Right forelimb (tissue), 1 donor: ENCODE results near the gene P2RY13.

Experiments
- DNase-seq: peaks from one replicate; pipeline ENCODE4 v3.0.0-alpha.2; 2018

P2RY13 gene

DNA sequence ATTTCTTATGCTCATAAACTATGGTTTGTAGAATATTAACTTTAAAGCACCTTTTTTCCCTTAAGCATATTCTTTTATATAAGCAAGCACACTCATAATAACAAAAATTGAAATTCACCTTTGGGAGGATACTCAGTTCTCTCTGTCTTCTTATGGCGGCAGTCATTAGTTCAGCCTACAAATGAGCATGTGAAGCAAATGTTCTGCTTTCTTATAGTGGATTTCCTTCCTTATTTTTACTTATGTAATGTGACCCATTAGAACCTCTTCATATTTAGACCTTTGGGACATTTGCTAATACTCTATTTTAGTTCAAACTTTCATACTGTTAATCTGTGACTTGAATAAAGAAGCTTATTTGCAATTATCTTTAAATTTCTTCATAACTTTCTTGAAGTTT lies at the start of gene P2RY13:
Gene P2RY13, minus strand, starts transcription at position 187 of the 400 bp plus-strand sequence. Its CDS starts 21 bp downstream, at position 166.
- no peak for DNase-seq

DNA sequence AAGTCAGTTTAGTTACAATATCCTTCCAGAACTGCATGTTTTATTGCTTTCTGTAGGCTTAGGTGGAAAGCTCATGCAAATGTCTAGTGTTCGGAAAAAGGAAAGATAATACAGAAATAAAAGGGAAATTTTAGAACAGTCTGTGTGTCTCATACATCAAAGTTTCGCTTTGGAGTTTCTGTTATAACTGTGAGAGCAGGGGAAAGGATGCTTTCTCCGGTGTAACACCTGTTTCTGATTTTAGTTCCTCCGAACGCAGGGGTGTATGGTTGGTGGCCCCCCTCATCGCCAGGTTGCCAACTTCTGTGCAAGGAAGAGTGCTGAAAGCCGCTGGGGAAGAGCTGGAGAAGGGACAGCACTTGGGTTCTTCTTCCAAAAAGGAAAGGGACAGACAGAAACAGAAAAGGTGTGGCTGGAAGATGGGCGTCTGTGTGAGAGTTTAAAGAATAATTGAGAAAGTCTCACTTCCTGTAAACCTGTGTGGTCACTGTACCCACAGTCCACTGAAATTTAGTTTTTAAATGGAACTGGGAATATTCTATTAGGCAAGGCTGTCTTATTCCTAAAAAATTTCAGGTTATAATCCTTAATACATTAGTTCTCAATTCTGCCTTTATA lies 48.5 kb upstream of the P2RY13 start:
- DNase-seq, result no peak

DNA sequence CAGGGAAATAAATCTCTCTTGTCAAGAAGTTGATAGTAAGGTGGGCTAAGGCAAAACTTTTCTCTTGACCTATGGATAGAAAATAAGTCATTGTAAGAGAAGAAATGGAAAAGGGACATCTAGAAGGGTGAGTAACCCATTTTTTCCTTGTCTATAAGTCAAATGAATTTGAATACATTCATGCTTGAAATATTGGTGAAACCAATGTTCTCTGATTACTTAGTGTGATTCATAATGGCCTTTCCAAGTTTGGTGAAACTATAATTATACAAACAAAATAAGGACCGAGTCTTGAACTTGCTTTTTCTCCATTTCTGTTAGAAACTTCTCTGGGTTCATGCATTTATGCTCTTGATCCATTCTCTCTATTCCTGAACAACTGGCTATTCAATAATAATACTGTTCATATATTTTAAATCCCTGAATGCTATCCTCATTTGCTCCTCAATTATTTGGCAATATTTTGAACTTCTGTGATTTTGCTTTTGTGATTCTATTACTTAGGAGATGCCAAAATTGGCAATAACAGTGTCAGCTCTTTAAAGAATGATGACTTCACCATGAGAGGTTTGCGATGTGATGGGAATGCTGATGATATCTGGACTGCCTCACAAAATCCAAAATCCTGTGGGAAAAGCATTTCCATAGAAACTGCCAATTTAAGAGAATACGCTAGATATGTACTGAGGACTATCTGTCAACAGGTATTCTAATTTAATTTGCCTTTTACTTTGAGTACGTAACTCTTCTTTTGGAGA lies 42.9 kb upstream of the P2RY13 start:
- DNase-seq, result no peak

DNA sequence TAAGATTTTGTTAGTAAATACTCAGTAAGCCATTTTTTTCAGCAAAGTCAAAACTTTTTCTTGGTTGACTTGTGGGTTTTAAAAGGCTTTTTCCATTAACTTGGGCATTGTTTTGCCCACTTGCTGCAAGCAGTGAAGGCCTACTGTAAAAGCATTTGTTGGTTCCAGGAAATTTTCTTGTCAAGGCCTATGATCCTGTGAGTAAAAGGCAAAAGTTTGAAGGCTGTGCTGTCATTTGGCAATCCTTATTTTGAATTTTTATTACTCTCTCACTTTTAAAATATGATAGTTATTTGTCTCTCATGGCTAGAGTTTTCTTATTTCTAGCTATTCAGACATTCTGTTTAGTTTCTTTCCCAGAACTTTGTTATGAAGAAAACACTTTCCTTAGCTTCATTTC lies 42.2 kb upstream of the P2RY13 start:
- DNase-seq, result no peak

DNA sequence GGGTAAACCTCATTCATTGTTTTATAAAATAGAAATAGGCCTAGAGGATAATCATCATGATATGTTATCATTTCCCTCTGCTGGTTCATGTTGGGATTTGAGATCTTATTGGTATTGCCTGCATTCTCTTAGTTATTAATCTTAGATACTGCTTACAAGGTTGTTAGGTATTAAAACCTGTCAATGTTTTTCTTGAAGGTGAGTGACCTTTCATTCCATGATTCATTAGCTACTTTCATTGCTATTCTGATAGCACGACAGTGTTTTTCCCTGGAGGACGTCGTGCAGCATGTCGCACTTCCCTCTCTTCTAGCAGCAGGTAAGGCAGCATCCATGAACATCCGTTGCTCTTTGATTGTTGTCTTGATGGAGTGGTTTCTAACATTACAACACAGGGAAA lies 38.1 kb upstream of the P2RY13 start:
- no peak for DNase-seq

DNA sequence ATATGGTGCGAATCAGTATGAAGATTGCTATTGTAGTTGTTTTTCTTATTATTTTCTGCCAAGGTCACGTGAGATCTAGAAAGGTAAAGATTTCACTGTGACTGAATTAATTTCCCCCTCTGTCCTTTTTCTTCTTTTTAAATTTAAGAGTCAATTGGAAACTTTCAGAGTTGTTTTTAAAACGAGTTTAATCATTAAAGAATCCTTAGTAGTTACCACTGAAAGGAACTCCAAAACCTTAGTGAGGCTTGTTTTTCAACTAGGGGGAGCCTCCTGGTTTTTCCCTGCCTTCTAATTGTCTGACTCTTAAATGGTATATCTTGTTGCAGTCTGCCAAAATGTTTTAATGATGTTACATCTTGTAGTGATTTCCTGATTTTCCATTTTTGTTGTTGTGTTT lies 37.6 kb upstream of the P2RY13 start:
- no peak for DNase-seq

DNA sequence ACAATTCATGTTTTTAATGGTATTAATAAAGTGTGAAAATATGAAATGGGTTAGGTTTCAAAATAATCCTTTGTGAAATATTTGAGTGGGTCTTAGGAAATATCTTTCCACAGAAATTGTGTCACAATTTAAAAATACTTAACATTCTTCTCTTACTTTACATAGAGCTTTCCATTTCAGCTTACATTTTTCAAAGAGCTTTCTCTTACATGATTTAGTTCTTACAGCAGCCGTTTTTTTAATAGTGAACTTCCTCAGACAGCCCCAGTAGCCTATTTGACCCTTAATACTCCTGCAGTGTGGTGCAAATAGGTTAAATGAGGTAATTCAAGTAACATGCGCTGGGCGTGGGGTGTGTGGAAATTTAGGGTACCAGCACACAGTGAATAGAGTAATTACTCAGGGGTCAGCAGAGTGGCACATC lies 33.4 kb upstream of the P2RY13 start:
- no peak for DNase-seq

DNA sequence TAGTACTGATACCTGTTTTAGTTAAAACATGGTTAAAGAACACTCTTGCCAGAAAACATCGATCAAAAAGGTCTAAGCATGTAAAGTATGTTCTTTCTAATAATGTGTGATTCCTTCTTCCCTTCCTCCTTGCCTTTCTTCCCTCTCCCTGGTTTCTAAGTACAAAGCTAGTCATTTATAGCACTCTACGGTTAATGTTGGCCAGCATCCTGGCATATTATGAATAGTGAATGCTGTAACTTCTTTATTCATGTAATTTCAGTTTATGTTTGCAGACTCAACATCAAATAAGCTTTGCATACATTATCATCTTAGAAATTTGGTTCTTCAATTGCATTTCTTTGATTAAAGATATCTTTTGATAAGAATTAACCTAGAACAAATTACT lies 28.1 kb upstream of the P2RY13 start:
- DNase-seq, result no peak

DNA sequence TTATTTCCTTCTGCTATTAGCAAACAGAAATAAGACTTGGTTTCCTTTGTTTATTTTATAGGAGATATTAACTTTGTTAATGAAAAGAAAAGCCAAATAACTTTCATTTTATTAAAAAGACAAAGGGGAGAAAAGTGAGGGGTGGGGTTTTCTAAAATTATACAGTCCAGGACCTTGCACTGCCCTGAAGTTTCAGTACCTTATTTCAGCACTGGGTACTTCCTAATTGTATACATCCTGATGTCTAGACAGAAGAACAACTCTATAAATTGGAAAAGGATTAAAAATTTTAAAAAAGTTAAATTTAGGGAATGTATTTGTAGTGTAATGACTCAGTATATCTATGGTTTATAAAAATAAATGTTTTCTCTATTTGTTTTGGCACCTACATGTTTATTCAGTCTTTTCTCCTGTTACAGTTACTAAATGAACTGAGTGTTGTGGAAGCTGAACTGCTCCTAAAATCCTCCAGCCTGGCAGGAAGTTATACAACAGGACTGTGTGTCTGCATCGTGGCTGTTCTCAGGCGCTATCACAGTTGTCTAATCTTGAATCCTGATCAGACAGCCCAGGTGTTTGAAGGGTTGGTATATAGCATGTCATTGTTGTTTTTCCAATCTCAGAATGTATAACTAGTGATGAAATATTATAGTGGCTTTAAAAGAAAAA lies 27.6 kb upstream of the P2RY13 start:
- DNase-seq, result no peak

DNA sequence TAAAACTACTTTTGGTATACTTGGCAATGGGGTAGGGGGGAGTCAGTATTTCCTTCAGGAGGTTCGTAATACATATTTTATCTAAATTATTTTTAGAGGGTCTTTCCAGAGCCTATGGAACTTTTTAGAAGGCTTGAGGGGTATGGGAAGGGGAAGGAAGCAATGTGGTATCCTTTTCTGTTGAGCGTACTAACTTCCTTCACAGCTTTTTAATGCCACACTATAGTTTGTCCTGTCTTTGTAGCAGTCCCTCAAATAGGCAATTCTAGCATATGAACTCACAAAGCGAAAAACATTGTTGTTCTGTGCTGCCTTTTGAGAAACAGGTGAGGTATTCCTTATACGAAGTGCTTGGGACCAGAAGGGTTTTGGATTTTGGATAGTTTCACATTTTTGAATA lies 22.3 kb upstream of the P2RY13 start:
- DNase-seq, result no peak

DNA sequence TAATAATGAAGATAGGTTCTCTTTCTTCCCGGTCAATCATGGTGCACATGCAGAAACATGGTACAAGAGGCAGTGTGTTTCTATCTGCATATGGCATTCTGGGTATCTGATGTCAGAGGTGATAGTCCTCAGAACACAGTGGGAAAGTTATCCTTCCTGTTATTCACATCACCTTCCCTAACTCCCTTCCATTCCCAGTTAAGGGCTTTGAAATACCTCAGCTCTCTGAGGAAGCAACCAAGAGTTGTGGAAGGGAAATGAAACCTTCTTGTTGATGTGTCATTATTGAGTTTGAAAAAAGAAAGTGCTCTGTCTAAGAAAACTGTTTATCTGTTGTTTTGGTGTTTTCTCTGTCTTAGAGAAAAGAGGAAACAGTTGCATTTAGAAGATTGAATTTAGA lies 21.9 kb upstream of the P2RY13 start:
- no peak for DNase-seq

DNA sequence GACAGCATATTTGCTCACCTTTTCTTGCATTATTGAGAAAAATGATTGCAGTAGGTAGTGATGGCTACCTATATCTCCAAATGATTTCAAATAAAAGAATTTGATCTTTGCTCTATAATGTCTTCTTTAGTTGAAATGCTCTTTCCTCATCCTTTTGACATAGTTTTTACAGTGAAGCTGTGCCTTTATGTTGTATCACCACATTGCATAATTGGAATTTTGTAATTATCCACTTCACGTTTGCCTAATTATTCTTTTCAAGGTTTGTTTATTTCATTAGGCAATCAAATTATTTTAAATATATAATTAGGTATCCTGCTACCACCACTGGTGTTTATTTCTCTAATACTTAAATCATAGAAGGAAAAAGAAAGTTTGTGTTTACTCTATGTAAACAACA lies 21.3 kb upstream of the P2RY13 start:
- DNase-seq, result no peak

DNA sequence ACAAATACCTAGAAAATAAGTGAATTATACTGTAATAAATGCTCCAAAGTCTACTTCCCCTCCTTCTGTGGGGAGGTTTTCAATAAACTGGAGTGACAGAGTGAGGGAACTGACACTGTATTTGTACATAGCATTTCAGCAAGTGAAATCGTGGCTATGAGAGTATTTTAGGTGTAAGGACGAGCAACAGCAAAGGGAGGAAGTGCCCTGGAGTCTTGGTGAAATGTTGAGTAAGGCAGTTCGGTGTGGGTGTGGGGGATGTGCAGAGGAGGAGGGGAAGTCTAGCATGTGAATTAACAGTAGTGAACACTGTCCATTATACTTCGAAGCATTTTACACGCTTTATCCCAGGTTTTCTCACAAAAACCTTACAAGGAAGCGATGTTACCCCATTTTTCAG lies 18.1 kb upstream of the P2RY13 start:
- DNase-seq, result no peak

DNA sequence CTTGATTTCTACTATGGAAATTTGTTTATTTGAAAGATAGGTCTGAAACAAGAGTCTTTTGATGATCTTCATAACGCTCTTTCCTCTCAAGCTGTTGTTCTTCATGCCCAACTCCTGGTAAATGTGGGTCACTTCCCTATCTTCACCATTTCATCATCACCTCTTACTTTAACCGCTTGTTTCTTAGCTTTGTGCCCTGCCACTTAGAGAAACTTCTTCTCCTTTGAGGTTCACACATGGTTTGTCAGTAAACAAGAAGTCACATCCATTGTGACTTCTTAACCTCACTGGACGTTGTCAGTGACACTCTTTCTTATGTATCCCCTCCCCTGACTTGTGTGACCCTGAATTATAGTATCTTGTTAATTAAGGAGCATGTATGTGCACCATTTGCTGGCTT lies 16.9 kb upstream of the P2RY13 start:
- no peak for DNase-seq

DNA sequence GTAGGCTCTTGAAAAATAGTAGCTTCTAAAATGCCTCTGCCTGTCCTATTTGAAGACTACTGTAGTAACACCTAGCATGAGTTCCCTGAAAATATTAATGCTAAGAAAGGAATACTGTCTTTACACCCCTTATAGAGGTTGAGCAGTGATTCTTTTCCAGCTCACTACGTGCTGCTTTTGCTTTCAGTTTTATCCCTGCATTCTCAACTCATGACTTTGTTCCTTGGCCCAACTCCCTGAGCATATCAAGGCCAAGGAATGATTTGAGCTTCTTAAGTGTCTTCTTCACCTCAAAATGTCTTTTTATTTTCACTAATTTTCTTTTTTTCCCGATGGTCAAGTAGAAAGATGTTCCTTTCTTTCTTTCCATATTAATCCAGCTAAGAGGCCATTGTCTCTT lies 16.5 kb upstream of the P2RY13 start:
- no peak for DNase-seq

DNA sequence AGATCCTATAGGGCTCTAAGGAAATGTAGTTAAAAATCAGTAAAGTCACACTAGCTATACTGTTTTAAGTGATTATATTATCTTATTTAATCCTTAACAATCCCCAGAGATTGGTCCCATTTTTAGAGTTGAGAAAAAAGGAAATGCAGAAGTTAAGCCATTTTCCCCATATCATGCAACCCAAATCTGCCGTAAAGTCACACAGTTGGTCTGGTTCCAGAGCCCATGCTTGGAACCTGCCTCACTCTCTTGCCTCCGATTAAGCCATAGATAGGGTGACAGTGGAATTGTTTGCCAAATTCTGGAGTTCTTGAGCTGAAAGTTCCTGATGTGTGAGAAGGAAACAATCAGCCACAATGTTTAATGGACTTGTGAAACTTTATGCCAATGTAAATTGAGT lies 2.3 kb upstream of the P2RY13 start:
- no peak for DNase-seq

DNA sequence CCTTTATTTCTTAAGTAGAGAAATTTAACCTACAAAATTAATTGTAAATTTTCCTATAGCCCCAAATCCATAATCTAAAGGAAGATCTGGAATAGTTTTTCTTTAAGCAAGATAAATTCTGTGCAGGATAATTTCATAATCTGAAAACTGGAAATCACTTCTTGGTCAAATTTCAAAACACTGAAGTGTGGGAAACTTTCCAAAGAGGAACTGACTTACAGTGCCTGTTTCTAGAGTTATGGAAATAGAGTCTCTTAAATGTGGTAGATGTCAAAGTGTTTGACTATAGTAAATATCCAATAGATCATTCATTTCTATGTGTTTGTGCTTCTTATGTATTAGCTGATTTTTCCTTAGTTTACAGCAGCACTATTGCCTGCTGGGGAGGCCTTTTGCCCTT lies 1.6 kb upstream of the P2RY13 start:
- DNase-seq, result no peak

DNA sequence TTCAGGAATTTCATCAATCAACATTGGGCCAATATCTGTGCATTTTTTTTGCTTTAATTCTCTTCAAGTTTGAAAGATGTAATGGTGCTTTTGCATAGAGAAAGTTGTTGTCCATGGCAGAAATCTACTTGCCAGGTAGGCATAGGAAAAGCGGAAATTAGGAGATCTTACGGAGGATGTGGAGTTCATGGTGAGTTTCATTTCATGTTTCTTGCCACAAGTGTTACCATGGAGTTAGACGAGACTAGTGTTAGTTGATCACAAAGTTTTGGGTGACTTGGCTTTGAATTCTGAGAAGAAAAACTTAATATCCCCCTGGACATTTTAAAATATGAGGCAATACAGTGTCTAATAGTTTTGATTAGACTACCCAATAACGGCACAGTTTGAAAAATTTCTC lies 1.0 kb upstream of the P2RY13 start:
- DNase-seq, result no peak

DNA sequence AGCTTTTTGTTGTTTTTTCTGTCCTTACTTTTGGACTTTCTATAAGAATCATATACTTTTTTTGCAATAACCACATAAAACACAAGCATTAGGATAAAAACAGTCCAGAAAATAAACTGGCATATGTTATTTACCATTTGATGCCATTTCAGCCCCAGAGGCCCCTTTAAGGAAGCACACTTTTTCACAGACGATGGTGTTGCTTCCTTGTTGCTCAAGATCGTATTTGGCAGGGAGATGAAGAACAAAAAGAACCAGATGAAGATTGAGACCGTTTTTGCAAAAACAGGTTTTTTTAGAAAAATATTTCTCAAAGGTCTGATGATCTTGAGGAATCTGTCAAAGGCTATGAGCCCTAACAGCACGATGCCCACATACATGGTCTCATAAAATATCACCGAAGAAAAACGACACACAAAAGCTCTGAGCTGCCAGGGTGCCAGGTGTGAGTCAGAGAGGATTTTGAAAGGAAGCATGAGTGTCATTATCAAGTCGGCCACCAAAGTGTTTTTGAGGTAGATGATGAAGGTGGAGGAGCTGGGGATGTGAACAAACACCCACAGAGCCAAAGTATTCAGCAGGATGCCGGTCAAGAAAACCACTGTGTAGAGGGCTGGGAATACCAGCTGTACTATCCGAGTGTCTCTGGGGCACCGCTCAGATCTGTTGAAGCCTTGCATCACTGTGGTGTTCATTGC lies 902 bp downstream of the P2RY13 start:
- DNase-seq, result no peak

DNA sequence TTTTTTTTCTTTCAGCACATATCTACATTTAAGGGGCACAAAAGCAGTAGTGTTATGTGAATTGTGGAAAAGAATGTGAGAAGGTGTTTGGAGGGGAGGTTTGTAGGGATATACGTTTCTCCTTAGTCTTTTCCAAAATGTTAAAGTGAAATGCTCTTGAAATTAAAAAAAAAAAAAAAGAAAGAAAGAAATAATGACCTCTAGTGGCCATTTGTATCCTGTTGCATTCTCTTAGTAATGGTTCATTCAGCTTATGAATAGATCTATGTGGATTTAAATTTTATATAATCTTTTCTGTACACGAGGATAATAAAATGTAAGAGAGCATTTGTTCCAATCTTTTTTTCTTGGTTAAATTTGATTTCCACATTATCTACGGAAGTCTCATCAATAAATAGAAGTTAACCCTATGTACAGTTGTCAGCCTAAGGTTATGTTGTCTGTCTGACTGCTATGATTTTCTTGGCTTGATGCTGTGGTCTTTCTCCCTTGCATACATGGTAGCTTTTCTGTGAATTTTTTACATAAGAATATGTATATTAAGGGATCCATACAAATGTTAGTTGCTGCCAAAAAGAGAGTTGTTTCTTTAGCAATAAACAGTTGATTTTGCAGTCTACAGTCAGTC lies 1.7 kb downstream of the P2RY13 start:
- DNase-seq, result no peak

DNA sequence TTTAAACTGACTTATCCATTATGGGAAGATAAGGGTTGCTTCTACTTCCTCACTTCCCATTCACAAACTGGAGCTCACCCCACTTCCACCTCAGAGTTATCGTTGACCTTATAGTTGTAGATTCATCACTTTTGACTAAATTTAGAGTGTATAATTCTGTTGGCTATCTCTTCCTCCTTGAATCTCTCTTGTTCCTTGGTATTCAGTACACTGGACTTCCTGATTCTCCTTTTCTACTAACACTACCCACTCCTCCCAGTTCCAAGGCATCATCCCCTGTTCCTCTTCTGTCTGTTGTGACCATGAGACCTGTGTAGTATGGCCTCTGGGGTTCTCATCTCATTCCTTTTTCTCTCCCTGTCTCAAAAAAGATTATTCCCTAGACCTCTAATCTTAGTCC lies 6.8 kb downstream of the P2RY13 start:
- no peak for DNase-seq

DNA sequence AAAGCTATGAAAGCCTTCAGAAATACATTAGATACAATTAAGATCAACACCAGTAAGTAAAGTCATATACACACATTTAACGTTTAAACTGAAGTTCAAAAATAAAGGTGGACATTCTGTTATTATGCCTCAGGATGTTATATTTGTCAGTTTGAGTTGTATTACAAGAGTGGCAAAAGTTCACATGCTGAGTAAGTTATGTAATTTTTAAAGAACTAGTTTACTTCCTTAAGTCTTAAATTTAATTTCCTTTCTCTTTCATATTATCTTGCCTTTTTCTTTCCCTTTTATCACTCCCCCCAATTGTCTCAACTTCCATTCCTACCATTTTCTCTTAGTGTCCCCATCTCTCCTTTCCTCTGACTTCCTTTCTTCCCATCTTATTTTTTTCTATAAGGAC lies 7.8 kb downstream of the P2RY13 start:
- DNase-seq, result no peak

DNA sequence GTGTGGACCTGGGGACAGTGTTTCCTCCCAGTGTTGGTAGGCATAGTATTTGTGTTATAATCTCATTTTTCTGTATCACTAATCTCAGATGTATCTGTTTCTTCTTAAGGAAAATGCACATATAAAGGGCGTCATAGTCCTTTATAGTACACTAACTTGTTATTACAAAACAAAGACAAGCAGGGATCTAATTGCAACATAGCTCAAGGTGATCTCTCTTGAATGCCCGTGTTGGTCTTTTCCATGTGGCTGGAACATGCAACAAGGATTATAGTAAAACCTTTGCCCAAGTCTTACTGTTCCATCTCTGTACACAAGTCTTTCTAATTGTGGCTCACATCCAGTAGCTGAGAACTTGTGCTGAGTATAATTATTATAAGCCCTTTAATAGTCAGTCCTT lies 9.2 kb downstream of the P2RY13 start:
- no peak for DNase-seq
